Right ventricle myocardium superior (tissue), 1 donor: Measurements from ENCODE around the gene BMPER. TPM values are rescaled to one million over a fixed set of nuclear protein-coding genes. Genes with fewer than 3 reads are reported as not detected.

Experiments used
- ATAC-seq: fragments of 200-7000 bp; cut with Tn5 transposase; one replicate; pipeline ENCODE4 v1.9.1; 2020; ENCODE audit warnings: mild to moderate bottlenecking; ENCODE audit not compliant: poor library complexity
- DNase-seq: peaks from one replicate; pipeline ENCODE4 v3.0.0-alpha.2; 2020
- intact Hi-C: fragments of 100-400 bp; cut with DNase I; formaldehyde crosslinking; loops from one replicate; pipeline ENCODE4 v1.11.2; 2022
- total RNA-seq: library from RNA; stranded (reverse); fragmentation: NEBNext Ultra II Directional; extraction: Animal tissue kit (Norgen Biotek cat#: 25700); gene quantifications from one replicate; pipeline ENCODE4 v1.2.1, GENCODE V29; 2021
- donor health status: DM: no; HTN: yes; CAD: no; lungs with severe emphysema.

BMPER gene
- total RNA-seq, 1 donor from 2014 or later, result 2.3 TPM

- ATAC-seq, result no peak
- intact Hi-C loops, result no loop called here
- no peak for DNase-seq
Observed at GRCh38 chr7:33886149-33886623, 19.2 kb upstream of the BMPER start.

- ATAC-seq (no peak), DNase-seq (no peak)
- intact Hi-C loops, result no loop called here
Observed at GRCh38 chr7:33887266-33887975, 17.9 kb upstream of the BMPER start.

- DNase-seq, result no peak
- intact Hi-C loops, result no loop called here
- no peak for ATAC-seq
Observed at GRCh38 chr7:33888166-33888565, 17.2 kb upstream of the BMPER start.

- intact Hi-C loops, result no loop called here
- DNase-seq (peak; percentile 58), ATAC-seq (peak; percentile 27)
Observed at GRCh38 chr7:33892945-33893344, 12.4 kb upstream of the BMPER start.

GRCh38 chr7:33893377-33893776, 12.0 kb upstream of the BMPER start:
- no peak for ATAC-seq
- intact Hi-C loops, result no loop called here
- DNase-seq, result no peak

- DNase-seq, result peak; percentile 92
- peak; percentile 98 for ATAC-seq
- intact Hi-C loops, result loop anchor here (5.0 kb wide), 1 partner anchor 138 kb away; no protein-coding TSS in a partner anchor
Observed at GRCh38 chr7:33895025-33895804, 10.1 kb upstream of the BMPER start.

GRCh38 chr7:33900501-33900900, 4.8 kb upstream of the BMPER start:
- intact Hi-C loops, result no loop called here
- DNase-seq (no peak), ATAC-seq (no peak)

- intact Hi-C loops, result no loop called here
- no peak for ATAC-seq
- DNase-seq, result no peak
Observed at GRCh38 chr7:33901199-33901598, 4.1 kb upstream of the BMPER start.

- ATAC-seq, result no peak
- no peak for DNase-seq
- intact Hi-C loops, result no loop called here
Observed at GRCh38 chr7:33901847-33902246, 3.5 kb upstream of the BMPER start.

GRCh38 chr7:33902746-33903145, 2.6 kb upstream of the BMPER start:
- ATAC-seq (no peak), DNase-seq (no peak)
- intact Hi-C loops, result no loop called here

GRCh38 chr7:33903791-33904680, 1.3 kb upstream of the BMPER start:
- ATAC-seq (peak; percentile 80), DNase-seq (peak; percentile 73)
- intact Hi-C loops, result no loop called here

GRCh38 chr7:33904681-33905388, 504 bp upstream of the BMPER start:
- ATAC-seq (peak; percentile 80), DNase-seq (peak; percentile 63)
- intact Hi-C loops, result no loop called here

- intact Hi-C loops, result no loop called here
- ATAC-seq, result no peak
- no peak for DNase-seq
Observed at GRCh38 chr7:33906697-33907096, 1.4 kb downstream of the BMPER start.

GRCh38 chr7:33907625-33908024, 2.3 kb downstream of the BMPER start:
- ATAC-seq (no peak), DNase-seq (no peak)
- intact Hi-C loops, result no loop called here

GRCh38 chr7:33909318-33909717, 4.0 kb downstream of the BMPER start:
- DNase-seq, result no peak
- intact Hi-C loops, result no loop called here
- no peak for ATAC-seq

GRCh38 chr7:33909755-33910154, 4.4 kb downstream of the BMPER start:
- intact Hi-C loops, result no loop called here
- no peak for ATAC-seq
- DNase-seq, result no peak

- intact Hi-C loops, result no loop called here
- DNase-seq (no peak), ATAC-seq (no peak)
Observed at GRCh38 chr7:33910756-33911155, 5.4 kb downstream of the BMPER start.

- ATAC-seq (no peak), DNase-seq (no peak)
- intact Hi-C loops, result no loop called here
Observed at GRCh38 chr7:33916357-33917081, 11.2 kb downstream of the BMPER start.
